Measurements from ENCODE around the gene RAD50.

The RAD50 gene

DNA sequence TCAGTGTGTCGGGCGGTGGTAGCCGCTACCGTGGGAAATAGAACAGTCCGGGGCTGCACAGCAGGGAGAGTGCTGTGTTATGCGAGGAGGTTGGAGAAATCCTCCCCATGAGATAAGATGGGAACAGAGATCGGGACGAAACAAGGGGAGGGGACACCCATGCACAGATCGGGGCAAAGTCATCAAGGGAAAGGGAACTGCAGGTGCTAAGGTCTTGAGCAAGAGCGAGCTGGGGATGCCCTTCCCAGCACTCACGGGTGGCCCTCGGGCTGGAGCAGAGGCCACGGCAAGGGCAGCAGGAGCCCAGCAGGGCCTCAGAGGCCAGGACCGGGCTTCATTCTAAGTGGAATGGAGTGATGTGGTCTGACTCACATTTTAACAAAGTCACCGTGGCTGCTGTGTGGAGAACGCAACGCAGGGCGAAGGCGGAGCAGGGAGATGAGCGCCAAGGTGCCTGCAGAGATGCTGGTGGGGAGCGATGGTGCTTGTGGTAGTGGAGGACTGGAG lies 108.8 kb downstream of the RAD50 start:
- TF ChIP-seq TAF1 (IDR thresholded peaks at IDR 0.05; ENCODE audit: borderline replicate concordance, insufficient read depth, low read length) (no peak), SIN3A (IDR thresholded peaks at IDR 0.05; ENCODE audit: borderline replicate concordance, insufficient read depth, low read length) (no peak), FOXP2 (optimal IDR thresholded peaks at IDR 0.05; ENCODE audit: borderline replicate concordance, extremely low read depth, extremely low read length, insufficient read depth) (no peak), POLR2AphosphoS5 (IDR thresholded peaks at IDR 0.05; ENCODE audit: low read depth, low read length) (no peak)
- TF ChIP-seq, protein P1, sequence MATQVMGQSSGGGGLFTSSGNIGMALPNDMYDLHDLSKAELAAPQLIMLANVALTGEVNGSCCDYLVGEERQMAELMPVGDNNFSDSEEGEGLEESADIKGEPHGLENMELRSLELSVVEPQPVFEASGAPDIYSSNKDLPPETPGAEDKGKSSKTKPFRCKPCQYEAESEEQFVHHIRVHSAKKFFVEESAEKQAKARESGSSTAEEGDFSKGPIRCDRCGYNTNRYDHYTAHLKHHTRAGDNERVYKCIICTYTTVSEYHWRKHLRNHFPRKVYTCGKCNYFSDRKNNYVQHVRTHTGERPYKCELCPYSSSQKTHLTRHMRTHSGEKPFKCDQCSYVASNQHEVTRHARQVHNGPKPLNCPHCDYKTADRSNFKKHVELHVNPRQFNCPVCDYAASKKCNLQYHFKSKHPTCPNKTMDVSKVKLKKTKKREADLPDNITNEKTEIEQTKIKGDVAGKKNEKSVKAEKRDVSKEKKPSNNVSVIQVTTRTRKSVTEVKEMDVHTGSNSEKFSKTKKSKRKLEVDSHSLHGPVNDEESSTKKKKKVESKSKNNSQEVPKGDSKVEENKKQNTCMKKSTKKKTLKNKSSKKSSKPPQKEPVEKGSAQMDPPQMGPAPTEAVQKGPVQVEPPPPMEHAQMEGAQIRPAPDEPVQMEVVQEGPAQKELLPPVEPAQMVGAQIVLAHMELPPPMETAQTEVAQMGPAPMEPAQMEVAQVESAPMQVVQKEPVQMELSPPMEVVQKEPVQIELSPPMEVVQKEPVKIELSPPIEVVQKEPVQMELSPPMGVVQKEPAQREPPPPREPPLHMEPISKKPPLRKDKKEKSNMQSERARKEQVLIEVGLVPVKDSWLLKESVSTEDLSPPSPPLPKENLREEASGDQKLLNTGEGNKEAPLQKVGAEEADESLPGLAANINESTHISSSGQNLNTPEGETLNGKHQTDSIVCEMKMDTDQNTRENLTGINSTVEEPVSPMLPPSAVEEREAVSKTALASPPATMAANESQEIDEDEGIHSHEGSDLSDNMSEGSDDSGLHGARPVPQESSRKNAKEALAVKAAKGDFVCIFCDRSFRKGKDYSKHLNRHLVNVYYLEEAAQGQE (IDR thresholded peaks at IDR 0.05; ENCODE audit: insufficient read depth in 1 of 2, low read depth in 2 of 2, low read length in 2 of 2), result no peak

DNA sequence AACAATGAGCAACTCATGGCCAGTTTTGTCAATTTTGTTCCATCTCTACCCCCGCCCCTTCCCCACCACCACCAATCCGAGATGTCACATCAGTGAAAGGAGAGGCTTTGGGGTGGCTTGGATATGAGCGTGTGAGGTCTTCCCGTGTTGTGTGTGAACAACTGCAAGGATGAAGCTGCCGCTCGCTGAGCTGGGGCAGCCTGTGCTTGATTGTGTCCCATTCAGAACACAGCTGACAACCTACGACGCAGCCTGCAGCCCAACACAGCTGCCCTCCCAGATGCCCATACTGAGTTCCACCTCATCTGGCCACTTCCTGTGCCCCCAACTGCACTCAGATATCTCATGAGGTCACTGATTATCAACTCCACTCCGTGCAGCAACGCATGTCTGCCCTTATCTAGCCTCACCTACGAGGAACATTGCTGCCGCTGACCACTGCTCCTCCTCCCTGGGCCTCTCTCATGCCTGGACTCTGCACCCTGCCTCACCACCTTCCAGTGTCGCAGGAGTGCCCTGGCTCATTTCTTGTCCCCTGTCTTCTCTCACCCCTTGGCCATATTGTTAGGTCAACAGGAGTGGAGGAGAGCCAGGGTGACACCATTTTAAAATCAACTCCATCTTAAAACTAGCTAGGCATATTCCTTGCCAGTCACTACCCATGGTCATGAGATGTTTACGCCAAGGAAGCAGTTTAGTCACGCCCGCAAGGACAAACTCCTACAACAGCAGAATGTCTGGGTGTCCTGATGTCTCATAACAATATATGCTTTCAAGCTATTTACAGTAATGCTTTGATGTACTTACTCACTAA lies 109.7 kb downstream of the RAD50 start:
- TF ChIP-seq FOXP2 (optimal IDR thresholded peaks at IDR 0.05; ENCODE audit: borderline replicate concordance, extremely low read depth, extremely low read length, insufficient read depth), result no peak
- TF ChIP-seq, protein P1 (IDR thresholded peaks at IDR 0.05; ENCODE audit: insufficient read depth in 1 of 2, low read depth in 2 of 2, low read length in 2 of 2), result no peak
- no peak for TF ChIP-seq TAF1 (IDR thresholded peaks at IDR 0.05; ENCODE audit: borderline replicate concordance, insufficient read depth, low read length)
- TF ChIP-seq SIN3A (IDR thresholded peaks at IDR 0.05; ENCODE audit: borderline replicate concordance, insufficient read depth, low read length), result no peak
- TF ChIP-seq POLR2AphosphoS5 (IDR thresholded peaks at IDR 0.05; ENCODE audit: low read depth, low read length), result no peak

DNA sequence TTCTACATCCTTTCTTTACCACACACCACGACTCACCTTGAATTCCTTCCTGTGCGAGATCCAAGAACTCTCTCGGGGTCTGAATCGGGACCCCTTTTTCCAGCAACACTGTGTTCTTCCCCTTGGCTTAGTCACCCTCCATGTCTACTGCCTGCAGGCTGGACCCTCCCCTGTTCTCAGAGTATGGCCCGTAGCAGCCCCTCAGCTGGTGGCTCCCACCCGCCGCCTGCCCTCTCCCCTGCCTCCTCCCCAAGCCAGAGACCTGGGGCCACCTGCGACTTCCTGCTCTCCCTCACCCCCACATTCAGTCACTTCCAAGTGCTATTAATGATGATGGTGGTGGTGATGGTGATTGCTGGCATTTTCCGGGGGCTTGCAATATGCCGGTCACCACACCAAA lies 110.5 kb downstream of the RAD50 start:
- TF ChIP-seq FOXP2 (optimal IDR thresholded peaks at IDR 0.05; ENCODE audit: borderline replicate concordance, extremely low read depth, extremely low read length, insufficient read depth) (no peak), SIN3A (IDR thresholded peaks at IDR 0.05; ENCODE audit: borderline replicate concordance, insufficient read depth, low read length) (no peak), TAF1 (IDR thresholded peaks at IDR 0.05; ENCODE audit: borderline replicate concordance, insufficient read depth, low read length) (no peak)

DNA sequence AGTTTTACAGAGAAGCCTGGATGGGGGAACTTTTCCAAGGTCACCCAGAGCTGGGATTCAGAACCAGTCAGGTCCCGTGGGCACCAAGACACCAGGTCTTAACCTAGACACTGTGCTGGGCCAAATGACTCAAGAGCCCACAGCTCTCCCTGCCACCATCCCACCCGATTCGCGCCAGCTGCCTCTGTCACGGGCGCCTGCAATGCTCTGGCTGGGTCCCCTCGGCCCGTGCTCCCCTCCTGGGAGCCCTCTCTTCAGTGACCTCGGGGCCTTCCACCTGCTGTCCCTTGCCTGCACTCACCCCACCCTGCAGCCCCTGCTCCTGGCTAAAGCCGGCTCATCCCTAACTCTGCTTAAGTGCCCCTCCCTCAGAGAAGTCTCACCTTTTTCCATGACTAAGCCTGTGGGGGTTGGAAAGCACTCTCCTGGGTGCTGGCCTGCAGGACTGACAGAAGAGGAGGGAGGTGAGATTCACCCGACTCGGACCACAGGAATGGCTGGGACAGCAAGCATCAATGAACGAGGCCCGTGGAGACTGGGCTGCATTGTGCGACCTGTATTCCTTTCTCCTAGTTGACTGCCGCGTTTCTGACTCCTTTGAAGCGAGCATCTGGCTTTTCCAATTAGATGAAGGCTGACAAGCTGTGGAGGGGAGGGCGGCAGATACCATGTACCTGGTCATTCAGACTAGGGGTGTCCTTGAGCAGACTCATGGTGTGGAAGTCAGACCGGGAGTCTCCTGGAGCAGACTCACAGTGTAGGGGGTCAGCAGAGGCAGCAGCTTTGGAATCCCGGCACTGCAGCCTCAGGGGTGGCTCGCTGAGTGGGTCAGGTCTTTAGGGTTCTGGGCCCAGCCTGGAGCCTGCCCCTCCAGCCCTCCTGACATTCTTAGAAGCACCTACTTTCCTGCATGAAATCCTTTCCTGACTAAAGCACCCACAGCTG lies 111.3 kb downstream of the RAD50 start:
- no peak for TF ChIP-seq FOXP2 (optimal IDR thresholded peaks at IDR 0.05; ENCODE audit: borderline replicate concordance, extremely low read depth, extremely low read length, insufficient read depth)
- TF ChIP-seq POLR2AphosphoS5 (IDR thresholded peaks at IDR 0.05; ENCODE audit: low read depth, low read length), result no peak
- TF ChIP-seq, protein P1 (IDR thresholded peaks at IDR 0.05; ENCODE audit: insufficient read depth in 1 of 2, low read depth in 2 of 2, low read length in 2 of 2), result no peak
- TF ChIP-seq SIN3A (IDR thresholded peaks at IDR 0.05; ENCODE audit: borderline replicate concordance, insufficient read depth, low read length), result no peak
- no peak for TF ChIP-seq TAF1 (IDR thresholded peaks at IDR 0.05; ENCODE audit: borderline replicate concordance, insufficient read depth, low read length)

Data from PFSK-1 (cell line).